SK-N-SH treated with all-trans-retinoic acid at 6 μM for 48 hours (cell line): ENCODE data around the gene HOXC5.
A peak's percentile ranks its signal among the peaks of the same experiment; 100 is the strongest.

Source experiments
- ATAC-seq: fragments of 200-7000 bp; cut with Tn5 transposase; 3 replicates; pipeline ENCODE4 v1.9.1; 2020; ENCODE audit warnings: mild to moderate bottlenecking, moderate library complexity
- ARNTL ChIP-seq: fragments of 450-650 bp; formaldehyde crosslinking; IDR thresholded peaks from 2 replicates; pipeline ENCODE4 v1.5.0; 2020; ENCODE audit warnings: low read depth, mild to moderate bottlenecking, moderate library complexity, borderline replicate concordance
- BACH2 ChIP-seq: fragments of 250-450 bp; sonication (Bioruptor Pico); IDR thresholded peaks from 2 replicates; pipeline ENCODE4 v1.9.0; 2021; ENCODE audit warnings: mild to moderate bottlenecking, borderline replicate concordance
- CSDC2 ChIP-seq: fragments of 250-450 bp; sonication (Bioruptor Pico); IDR thresholded peaks from 2 replicates; pipeline ENCODE4 v1.5.0; 2020; ENCODE audit warnings: mild to moderate bottlenecking, moderate library complexity
- ESRRG ChIP-seq: fragments of 250-450 bp; sonication (Bioruptor Pico); IDR thresholded peaks from 2 replicates; pipeline ENCODE4 v1.6.1; 2021; ENCODE audit warnings: mild to moderate bottlenecking
- GLIS3 ChIP-seq: fragments of 250-450 bp; sonication (Bioruptor Pico); IDR thresholded peaks from 2 replicates; pipeline ENCODE4 v1.5.0; 2020; ENCODE audit warnings: mild to moderate bottlenecking, moderate library complexity
- ISL1 ChIP-seq: fragments of 250-450 bp; sonication (Bioruptor Pico); IDR thresholded peaks from 2 replicates; pipeline ENCODE4 v2.1.2; 2022; ENCODE audit warnings: mild to moderate bottlenecking, moderate library complexity
- OSR1 ChIP-seq: fragments of 250-450 bp; sonication (Bioruptor Pico); IDR thresholded peaks from 2 replicates; pipeline ENCODE4 v1.8.0; 2022; ENCODE audit warnings: moderate library complexity, mild to moderate bottlenecking, inconsistent platforms
- PPARA ChIP-seq: fragments of 250-450 bp; sonication (Bioruptor Pico); IDR thresholded peaks from 2 replicates; pipeline ENCODE4 v1.5.0; 2020; ENCODE audit warnings: mild to moderate bottlenecking, borderline replicate concordance
- RARB ChIP-seq: fragments of 250-450 bp; sonication (Bioruptor Pico); IDR thresholded peaks from 2 replicates; pipeline ENCODE4 v1.8.0; 2021; ENCODE audit warnings: mild to moderate bottlenecking, moderate library complexity
- ZC3H10 ChIP-seq: fragments of 250-450 bp; sonication (Bioruptor Pico); IDR thresholded peaks from 2 replicates; pipeline ENCODE4 v1.5.1; 2021; ENCODE audit warnings: mild to moderate bottlenecking, moderate library complexity
- ZFP3 ChIP-seq: fragments of 250-450 bp; sonication (Bioruptor Pico); IDR thresholded peaks from 2 replicates; pipeline ENCODE4 v1.5.0; 2020; ENCODE audit warnings: mild to moderate bottlenecking, moderate library complexity
- ZFP30 ChIP-seq: fragments of 450-650 bp; formaldehyde crosslinking; IDR thresholded peaks from 2 replicates; pipeline ENCODE4 v1.5.0; 2022; ENCODE audit warnings: mild to moderate bottlenecking, moderate library complexity
- ZNF565 ChIP-seq: fragments of 450-650 bp; formaldehyde crosslinking; conservative IDR thresholded peaks from 2 replicates; pipeline ENCODE4 v1.5.0; 2020; ENCODE audit warnings: low read depth, mild to moderate bottlenecking, moderate library complexity
- ZNF70 ChIP-seq: fragments of 450-650 bp; formaldehyde crosslinking; IDR thresholded peaks from 2 replicates; pipeline ENCODE4 v1.5.0; 2020; ENCODE audit warnings: mild to moderate bottlenecking, moderate library complexity
- ZNF8 ChIP-seq: fragments of 450-650 bp; formaldehyde crosslinking; IDR thresholded peaks from 2 replicates; pipeline ENCODE4 v1.5.0; 2020; ENCODE audit warnings: mild to moderate bottlenecking, moderate library complexity
- TF ChIP-seq, protein P1 (sequence below): fragments of 250-450 bp; sonication (Bioruptor Pico); IDR thresholded peaks from 2 replicates; pipeline ENCODE4 v1.5.0; 2020; ENCODE audit warnings: mild to moderate bottlenecking, moderate library complexity
- TF ChIP-seq, protein P2 (sequence below): fragments of 250-450 bp; sonication (Bioruptor Pico); IDR thresholded peaks from 2 replicates; pipeline ENCODE4 v1.5.1; 2020; ENCODE audit warnings: low read depth, mild to moderate bottlenecking, moderate library complexity
- TF ChIP-seq, protein P3 (sequence below): fragments of 250-450 bp; sonication (Bioruptor Pico); IDR thresholded peaks from 2 replicates; pipeline ENCODE4 v1.8.0; 2021; ENCODE audit warnings: low read depth, mild to moderate bottlenecking, moderate library complexity, borderline replicate concordance
- TF ChIP-seq, protein P4 (sequence below): fragments of 250-450 bp; sonication (Bioruptor Pico); IDR thresholded peaks from 2 replicates; pipeline ENCODE4 v1.5.1; 2021; ENCODE audit warnings: mild to moderate bottlenecking, moderate library complexity

HOXC5 gene

DNA sequence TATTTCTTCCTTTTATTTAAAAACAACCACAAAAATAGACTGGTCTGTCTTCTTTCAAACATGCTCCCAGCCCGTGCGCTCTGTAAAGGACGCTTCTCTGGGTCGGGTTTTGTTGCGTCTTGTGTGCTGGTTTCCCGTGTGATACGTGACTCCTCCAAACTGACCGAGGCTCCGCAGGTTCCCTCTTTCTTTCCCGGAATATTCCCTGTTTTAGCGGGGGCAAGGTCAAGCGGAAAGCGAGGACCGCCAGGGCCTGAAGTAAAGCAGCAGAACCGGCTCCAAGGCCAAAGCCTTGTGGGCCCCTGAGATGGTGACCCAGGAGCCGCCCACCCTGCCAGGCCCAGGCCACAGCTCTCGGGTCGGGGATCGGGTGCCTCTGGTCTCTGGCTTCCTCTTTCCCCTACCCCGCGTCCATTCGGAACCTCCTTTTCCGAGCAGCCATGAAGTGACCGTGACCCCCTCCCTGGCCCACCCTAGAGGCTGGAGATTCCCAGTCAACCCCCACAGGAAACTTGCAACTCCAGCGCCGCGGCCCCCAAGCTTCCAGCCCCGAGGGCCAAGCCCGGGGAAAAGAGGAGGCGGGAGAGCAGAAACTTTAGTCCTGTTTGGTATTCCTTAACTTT lies 48.8 kb upstream of the HOXC5 start (continued):
- TF ChIP-seq CSDC2 (CRISPR knock-in tag) (no peak), ZC3H10 (CRISPR knock-in tag) (no peak), ESRRG (CRISPR knock-in tag) (no peak), ZNF70 (CRISPR knock-in tag) (no peak), ZNF565 (CRISPR knock-in tag) (no peak)
- TF ChIP-seq, protein P1, sequence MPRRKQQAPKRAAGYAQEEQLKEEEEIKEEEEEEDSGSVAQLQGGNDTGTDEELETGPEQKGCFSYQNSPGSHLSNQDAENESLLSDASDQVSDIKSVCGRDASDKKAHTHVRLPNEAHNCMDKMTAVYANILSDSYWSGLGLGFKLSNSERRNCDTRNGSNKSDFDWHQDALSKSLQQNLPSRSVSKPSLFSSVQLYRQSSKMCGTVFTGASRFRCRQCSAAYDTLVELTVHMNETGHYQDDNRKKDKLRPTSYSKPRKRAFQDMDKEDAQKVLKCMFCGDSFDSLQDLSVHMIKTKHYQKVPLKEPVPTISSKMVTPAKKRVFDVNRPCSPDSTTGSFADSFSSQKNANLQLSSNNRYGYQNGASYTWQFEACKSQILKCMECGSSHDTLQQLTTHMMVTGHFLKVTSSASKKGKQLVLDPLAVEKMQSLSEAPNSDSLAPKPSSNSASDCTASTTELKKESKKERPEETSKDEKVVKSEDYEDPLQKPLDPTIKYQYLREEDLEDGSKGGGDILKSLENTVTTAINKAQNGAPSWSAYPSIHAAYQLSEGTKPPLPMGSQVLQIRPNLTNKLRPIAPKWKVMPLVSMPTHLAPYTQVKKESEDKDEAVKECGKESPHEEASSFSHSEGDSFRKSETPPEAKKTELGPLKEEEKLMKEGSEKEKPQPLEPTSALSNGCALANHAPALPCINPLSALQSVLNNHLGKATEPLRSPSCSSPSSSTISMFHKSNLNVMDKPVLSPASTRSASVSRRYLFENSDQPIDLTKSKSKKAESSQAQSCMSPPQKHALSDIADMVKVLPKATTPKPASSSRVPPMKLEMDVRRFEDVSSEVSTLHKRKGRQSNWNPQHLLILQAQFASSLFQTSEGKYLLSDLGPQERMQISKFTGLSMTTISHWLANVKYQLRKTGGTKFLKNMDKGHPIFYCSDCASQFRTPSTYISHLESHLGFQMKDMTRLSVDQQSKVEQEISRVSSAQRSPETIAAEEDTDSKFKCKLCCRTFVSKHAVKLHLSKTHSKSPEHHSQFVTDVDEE (CRISPR knock-in tag): no peak
- TF ChIP-seq, protein P2, sequence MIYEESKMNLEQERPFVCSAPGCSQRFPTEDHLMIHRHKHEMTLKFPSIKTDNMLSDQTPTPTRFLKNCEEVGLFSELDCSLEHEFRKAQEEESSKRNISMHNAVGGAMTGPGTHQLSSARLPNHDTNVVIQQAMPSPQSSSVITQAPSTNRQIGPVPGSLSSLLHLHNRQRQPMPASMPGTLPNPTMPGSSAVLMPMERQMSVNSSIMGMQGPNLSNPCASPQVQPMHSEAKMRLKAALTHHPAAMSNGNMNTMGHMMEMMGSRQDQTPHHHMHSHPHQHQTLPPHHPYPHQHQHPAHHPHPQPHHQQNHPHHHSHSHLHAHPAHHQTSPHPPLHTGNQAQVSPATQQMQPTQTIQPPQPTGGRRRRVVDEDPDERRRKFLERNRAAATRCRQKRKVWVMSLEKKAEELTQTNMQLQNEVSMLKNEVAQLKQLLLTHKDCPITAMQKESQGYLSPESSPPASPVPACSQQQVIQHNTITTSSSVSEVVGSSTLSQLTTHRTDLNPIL (CRISPR knock-in tag): no peak
- TF ChIP-seq, all 23 proteins: peak for 0

DNA sequence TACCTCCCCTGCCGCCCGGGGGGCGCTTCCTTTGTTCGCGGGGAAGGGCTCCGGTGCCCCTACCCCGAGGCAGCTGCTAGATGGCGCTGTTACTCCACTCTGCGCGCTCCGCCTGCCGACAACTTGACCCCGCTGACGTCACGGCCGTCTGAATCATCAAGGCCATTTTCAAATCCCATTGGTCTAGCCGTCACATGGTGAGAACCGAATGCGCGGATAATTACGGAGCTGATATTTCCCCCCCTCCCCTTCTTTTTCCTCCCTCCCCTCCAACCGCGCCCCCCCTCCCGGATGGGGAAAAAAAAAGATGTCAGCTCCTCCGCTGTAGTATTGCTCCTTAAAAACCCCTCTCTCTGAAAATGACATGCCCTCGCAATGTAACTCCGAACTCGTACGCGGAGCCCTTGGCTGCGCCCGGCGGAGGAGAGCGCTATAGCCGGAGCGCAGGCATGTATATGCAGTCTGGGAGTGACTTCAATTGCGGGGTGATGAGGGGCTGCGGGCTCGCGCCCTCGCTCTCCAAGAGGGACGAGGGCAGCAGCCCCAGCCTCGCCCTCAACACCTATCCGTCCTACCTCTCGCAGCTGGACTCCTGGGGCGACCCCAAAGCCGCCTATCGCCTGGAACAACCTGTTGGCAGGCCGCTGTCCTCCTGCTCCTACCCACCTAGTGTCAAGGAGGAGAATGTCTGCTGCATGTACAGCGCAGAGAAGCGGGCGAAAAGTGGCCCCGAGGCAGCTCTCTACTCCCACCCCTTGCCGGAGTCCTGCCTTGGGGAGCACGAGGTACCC lies 47.8 kb upstream of the HOXC5 start, which contains the start of gene HOXC10:
Gene HOXC10 (plus strand): TSS at position 246 of the 791 bp plus-strand sequence. CDS start 114 bp downstream, at position 360.
- no peak for TF ChIP-seq GLIS3 (CRISPR knock-in tag)
- TF ChIP-seq ZFP30 (CRISPR knock-in tag): no peak
- TF ChIP-seq PPARA: no peak
- TF ChIP-seq ZNF8 (CRISPR knock-in tag): no peak
- no peak for TF ChIP-seq RARB (CRISPR knock-in tag)
- no peak for TF ChIP-seq ZFP3 (CRISPR knock-in tag)
- no peak for TF ChIP-seq ZNF565 (CRISPR knock-in tag)
- TF ChIP-seq, protein P3, sequence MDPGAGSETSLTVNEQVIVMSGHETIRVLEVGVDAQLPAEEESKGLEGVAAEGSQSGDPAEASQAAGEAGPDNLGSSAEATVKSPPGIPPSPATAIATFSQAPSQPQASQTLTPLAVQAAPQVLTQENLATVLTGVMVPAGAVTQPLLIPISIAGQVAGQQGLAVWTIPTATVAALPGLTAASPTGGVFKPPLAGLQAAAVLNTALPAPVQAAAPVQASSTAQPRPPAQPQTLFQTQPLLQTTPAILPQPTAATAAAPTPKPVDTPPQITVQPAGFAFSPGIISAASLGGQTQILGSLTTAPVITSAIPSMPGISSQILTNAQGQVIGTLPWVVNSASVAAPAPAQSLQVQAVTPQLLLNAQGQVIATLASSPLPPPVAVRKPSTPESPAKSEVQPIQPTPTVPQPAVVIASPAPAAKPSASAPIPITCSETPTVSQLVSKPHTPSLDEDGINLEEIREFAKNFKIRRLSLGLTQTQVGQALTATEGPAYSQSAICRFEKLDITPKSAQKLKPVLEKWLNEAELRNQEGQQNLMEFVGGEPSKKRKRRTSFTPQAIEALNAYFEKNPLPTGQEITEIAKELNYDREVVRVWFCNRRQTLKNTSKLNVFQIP (CRISPR knock-in tag): no peak
- no peak for TF ChIP-seq ZC3H10 (CRISPR knock-in tag)
- TF ChIP-seq, protein P1 (CRISPR knock-in tag): no peak
- TF ChIP-seq ESRRG (CRISPR knock-in tag): no peak
- TF ChIP-seq BACH2 (CRISPR knock-in tag): no peak
- TF ChIP-seq ISL1: no peak
- TF ChIP-seq, protein P2 (CRISPR knock-in tag): no peak
- TF ChIP-seq ARNTL (CRISPR knock-in tag): no peak
- ATAC-seq: peak; percentile 72

DNA sequence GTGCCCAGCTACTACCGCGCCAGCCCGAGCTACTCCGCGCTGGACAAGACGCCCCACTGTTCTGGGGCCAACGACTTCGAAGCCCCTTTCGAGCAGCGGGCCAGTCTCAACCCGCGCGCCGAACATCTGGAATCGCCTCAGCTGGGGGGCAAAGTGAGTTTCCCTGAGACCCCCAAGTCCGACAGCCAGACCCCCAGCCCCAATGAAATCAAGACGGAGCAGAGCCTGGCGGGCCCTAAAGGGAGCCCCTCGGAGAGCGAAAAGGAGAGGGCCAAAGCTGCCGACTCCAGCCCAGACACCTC lies 47.2 kb upstream of the HOXC5 start:
- ATAC-seq: 0 out of 3 replicates have a peak, but pooled peaks have one; percentile 1
- TF ChIP-seq OSR1 (no peak), ZFP30 (CRISPR knock-in tag) (no peak)
- TF ChIP-seq, protein P4, sequence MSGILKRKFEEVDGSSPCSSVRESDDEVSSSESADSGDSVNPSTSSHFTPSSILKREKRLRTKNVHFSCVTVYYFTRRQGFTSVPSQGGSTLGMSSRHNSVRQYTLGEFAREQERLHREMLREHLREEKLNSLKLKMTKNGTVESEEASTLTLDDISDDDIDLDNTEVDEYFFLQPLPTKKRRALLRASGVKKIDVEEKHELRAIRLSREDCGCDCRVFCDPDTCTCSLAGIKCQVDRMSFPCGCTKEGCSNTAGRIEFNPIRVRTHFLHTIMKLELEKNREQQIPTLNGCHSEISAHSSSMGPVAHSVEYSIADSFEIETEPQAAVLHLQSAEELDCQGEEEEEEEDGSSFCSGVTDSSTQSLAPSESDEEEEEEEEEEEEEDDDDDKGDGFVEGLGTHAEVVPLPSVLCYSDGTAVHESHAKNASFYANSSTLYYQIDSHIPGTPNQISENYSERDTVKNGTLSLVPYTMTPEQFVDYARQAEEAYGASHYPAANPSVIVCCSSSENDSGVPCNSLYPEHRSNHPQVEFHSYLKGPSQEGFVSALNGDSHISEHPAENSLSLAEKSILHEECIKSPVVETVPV (CRISPR knock-in tag): no peak
